ENCODE measurements around the gene PID1. TPM values are rescaled to one million over a fixed set of nuclear protein-coding genes. Genes with fewer than 3 reads are reported as not detected.

The PID1 gene
- total RNA-seq, 1 experiment from 2014 or later = 0.15 TPM

DNA sequence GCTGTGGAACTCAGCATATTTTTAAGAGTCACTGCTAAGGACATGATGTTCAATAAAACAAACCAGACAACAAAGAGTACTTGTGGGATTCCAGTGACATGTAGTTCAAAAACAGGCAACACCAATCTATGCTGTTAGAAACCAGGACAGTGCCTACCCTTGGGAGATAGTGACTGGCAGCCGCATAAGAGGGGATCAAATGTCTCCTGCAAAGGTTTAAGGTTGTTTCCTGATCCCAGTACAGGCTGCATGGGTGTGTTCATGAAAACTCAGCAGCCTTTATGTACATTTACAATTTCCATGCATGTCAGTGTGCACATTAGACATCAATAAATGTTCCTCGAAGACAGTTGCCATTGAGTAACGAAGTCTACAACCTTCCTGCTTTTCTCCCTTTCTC lies 183.8 kb downstream of the PID1 start:
- POLR2A ChIA-PET = no interaction called here
- no TSS peak for BruUV-seq (replicated peaks)

More for the DNA sequence above, 183.8 kb downstream of the PID1 start:
- Histone ChIP-seq H3K4me3 (replicated peaks in 1 of 2; ENCODE audit: low read depth in 1 of 2, low read length in 2 of 2) (no peak overlapping the region), H3K27me3 (ENCODE audit: insufficient read depth, low read length) (no peaks in the 10 kb centered on the region), H3K36me3 (ENCODE audit: control insufficient read depth in 1 of 2, insufficient read depth in 2 of 2, low read length in 2 of 2) (no peaks in the 10 kb centered on the region), H3K9me2 (ENCODE audit: insufficient read depth) (no peaks in the 10 kb centered on the region), H3K79me2 (ENCODE audit: insufficient read depth, low read length) (no peaks in the 10 kb centered on the region), H3K27ac (ENCODE audit: low read depth, low read length) (no peak overlapping the region), H3K9me3 (ENCODE audit: control insufficient read depth in 1 of 2, insufficient read depth in 1 of 2, low read depth in 1 of 2, low read length in 2 of 2) (no peaks in the 10 kb centered on the region), H4K20me1 (ENCODE audit: insufficient read depth) (no peaks in the 10 kb centered on the region), H2AFZ (ENCODE audit: low read depth, low read length, poor library complexity, severe bottlenecking) (no peak overlapping the region), H3K9ac (ENCODE audit: low read length) (no peak overlapping the region), H3K4me1 (ENCODE audit: control insufficient read depth in 1 of 2, insufficient read depth in 2 of 2, low read length in 2 of 2) (no peaks in the 10 kb centered on the region), H3K4me2 (ENCODE audit: low read length) (no peak overlapping the region)
- intact Hi-C loops (cut with micrococcal nuclease) = no loop called here
- TF ChIP-seq POLR2AphosphoS5 (IDR thresholded peaks at IDR 0.05; ENCODE audit: low read depth, low read length) (no peak), RAD21 (IDR thresholded peaks at IDR 0.05; ENCODE audit: low read depth) (no peak), POLR2A (IDR thresholded peaks at IDR 0.05; ENCODE audit: borderline replicate concordance, extremely low read depth, insufficient read depth, insufficient read length) (no peak), ELF1 (IDR thresholded peaks at IDR 0.05; ENCODE audit: borderline replicate concordance, low read depth) (no peak), SRF (IDR thresholded peaks at IDR 0.05; ENCODE audit: low read depth) (no peak), CEBPB (IDR thresholded peaks at IDR 0.05; ENCODE audit: low read depth) (no peak), SIN3A (IDR thresholded peaks at IDR 0.05; ENCODE audit: low read depth) (no peak), ZNF274 (IDR thresholded peaks at IDR 0.05; ENCODE audit: low read depth, low read length) (no peak), SP1 (IDR thresholded peaks at IDR 0.05; ENCODE audit: low read depth) (no peak), TCF7L2 (IDR thresholded peaks at IDR 0.05; ENCODE audit: borderline replicate concordance, extremely low read depth, insufficient read depth, insufficient read length) (no peak)
- TF ChIP-seq, protein P1, sequence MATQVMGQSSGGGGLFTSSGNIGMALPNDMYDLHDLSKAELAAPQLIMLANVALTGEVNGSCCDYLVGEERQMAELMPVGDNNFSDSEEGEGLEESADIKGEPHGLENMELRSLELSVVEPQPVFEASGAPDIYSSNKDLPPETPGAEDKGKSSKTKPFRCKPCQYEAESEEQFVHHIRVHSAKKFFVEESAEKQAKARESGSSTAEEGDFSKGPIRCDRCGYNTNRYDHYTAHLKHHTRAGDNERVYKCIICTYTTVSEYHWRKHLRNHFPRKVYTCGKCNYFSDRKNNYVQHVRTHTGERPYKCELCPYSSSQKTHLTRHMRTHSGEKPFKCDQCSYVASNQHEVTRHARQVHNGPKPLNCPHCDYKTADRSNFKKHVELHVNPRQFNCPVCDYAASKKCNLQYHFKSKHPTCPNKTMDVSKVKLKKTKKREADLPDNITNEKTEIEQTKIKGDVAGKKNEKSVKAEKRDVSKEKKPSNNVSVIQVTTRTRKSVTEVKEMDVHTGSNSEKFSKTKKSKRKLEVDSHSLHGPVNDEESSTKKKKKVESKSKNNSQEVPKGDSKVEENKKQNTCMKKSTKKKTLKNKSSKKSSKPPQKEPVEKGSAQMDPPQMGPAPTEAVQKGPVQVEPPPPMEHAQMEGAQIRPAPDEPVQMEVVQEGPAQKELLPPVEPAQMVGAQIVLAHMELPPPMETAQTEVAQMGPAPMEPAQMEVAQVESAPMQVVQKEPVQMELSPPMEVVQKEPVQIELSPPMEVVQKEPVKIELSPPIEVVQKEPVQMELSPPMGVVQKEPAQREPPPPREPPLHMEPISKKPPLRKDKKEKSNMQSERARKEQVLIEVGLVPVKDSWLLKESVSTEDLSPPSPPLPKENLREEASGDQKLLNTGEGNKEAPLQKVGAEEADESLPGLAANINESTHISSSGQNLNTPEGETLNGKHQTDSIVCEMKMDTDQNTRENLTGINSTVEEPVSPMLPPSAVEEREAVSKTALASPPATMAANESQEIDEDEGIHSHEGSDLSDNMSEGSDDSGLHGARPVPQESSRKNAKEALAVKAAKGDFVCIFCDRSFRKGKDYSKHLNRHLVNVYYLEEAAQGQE (IDR thresholded peaks at IDR 0.05; ENCODE audit: low read depth) = no peak
- TF ChIP-seq, protein P2, sequence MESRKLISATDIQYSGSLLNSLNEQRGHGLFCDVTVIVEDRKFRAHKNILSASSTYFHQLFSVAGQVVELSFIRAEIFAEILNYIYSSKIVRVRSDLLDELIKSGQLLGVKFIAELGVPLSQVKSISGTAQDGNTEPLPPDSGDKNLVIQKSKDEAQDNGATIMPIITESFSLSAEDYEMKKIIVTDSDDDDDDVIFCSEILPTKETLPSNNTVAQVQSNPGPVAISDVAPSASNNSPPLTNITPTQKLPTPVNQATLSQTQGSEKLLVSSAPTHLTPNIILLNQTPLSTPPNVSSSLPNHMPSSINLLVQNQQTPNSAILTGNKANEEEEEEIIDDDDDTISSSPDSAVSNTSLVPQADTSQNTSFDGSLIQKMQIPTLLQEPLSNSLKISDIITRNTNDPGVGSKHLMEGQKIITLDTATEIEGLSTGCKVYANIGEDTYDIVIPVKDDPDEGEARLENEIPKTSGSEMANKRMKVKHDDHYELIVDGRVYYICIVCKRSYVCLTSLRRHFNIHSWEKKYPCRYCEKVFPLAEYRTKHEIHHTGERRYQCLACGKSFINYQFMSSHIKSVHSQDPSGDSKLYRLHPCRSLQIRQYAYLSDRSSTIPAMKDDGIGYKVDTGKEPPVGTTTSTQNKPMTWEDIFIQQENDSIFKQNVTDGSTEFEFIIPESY (IDR thresholded peaks at IDR 0.05; ENCODE audit: extremely low read depth, insufficient replicate concordance, low read length) = no peak
- TF ChIP-seq, protein P3, sequence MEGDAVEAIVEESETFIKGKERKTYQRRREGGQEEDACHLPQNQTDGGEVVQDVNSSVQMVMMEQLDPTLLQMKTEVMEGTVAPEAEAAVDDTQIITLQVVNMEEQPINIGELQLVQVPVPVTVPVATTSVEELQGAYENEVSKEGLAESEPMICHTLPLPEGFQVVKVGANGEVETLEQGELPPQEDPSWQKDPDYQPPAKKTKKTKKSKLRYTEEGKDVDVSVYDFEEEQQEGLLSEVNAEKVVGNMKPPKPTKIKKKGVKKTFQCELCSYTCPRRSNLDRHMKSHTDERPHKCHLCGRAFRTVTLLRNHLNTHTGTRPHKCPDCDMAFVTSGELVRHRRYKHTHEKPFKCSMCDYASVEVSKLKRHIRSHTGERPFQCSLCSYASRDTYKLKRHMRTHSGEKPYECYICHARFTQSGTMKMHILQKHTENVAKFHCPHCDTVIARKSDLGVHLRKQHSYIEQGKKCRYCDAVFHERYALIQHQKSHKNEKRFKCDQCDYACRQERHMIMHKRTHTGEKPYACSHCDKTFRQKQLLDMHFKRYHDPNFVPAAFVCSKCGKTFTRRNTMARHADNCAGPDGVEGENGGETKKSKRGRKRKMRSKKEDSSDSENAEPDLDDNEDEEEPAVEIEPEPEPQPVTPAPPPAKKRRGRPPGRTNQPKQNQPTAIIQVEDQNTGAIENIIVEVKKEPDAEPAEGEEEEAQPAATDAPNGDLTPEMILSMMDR (IDR thresholded peaks at IDR 0.05 in 2 of 3, conservative IDR thresholded peaks at IDR 0.05 in 1 of 3; ENCODE audit: borderline replicate concordance in 1 of 3, insufficient read depth in 1 of 3, low read depth in 2 of 3, low read length in 2 of 3) = no peak
- RAD21 ChIA-PET (ENCODE audit: low non-redundant PET in 1 of 2, low total read pairs in 2 of 2, uncharacterized antibody in 2 of 2, unreplicated experiment in 2 of 2) = no interaction called here
- ATAC-seq (no peak), DNase-seq (ENCODE audit: low read depth, low spot score) (no peak)
- CTCF ChIA-PET = no interaction called here

All from HCT116 (cell line).